HG03060 (cell line): Measurements from ENCODE around the gene TNIK.

ENCODE experiments used
- ATAC-seq: cut with Tn5 transposase; IDR thresholded peaks from one replicate; pipeline ENCODE4 v1.9.1; 2021; ENCODE audit warnings: low read depth, moderate number of reproducible peaks; ENCODE audit not compliant: unreplicated experiment

Gene TNIK

GRCh38 chr3:171459942-171460724 lies at the start of gene TNIK:
TNIK (minus strand) TSS chr3:171460405; CDS start chr3:171460063, 342 bp downstream.
- ATAC-seq = peak; percentile 36

GRCh38 chr3:171508676-171509075 lies 48.5 kb upstream of the TNIK start:
- ATAC-seq = no peak

- no peak for ATAC-seq
Observed at GRCh38 chr3:171508206-171508605, 48.0 kb upstream of the TNIK start.

- ATAC-seq = no peak
Observed at GRCh38 chr3:171506743-171507319, 46.6 kb upstream of the TNIK start.

GRCh38 chr3:171505822-171506333 lies 45.7 kb upstream of the TNIK start:
- ATAC-seq = no peak

- ATAC-seq = no peak
Observed at GRCh38 chr3:171504376-171504775, 44.2 kb upstream of the TNIK start.

GRCh38 chr3:171503817-171504216 lies 43.6 kb upstream of the TNIK start:
- ATAC-seq = no peak

- ATAC-seq = no peak
Observed at GRCh38 chr3:171498921-171499320, 38.7 kb upstream of the TNIK start.

GRCh38 chr3:171497468-171497867 lies 37.3 kb upstream of the TNIK start:
- ATAC-seq = no peak

GRCh38 chr3:171495413-171495812 lies 35.2 kb upstream of the TNIK start:
- no peak for ATAC-seq

GRCh38 chr3:171494457-171495109 lies 34.4 kb upstream of the TNIK start:
- ATAC-seq = no peak

GRCh38 chr3:171491361-171491760 lies 31.2 kb upstream of the TNIK start:
- no peak for ATAC-seq

GRCh38 chr3:171490901-171491300 lies 30.7 kb upstream of the TNIK start:
- no peak for ATAC-seq

- no peak for ATAC-seq
Observed at GRCh38 chr3:171489348-171489747, 29.1 kb upstream of the TNIK start.

GRCh38 chr3:171488479-171488878 lies 28.3 kb upstream of the TNIK start:
- no peak for ATAC-seq

GRCh38 chr3:171487382-171487781 lies 27.2 kb upstream of the TNIK start:
- no peak for ATAC-seq

- no peak for ATAC-seq
Observed at GRCh38 chr3:171485338-171485737, 25.1 kb upstream of the TNIK start.

GRCh38 chr3:171481011-171481410 lies 20.8 kb upstream of the TNIK start:
- ATAC-seq = no peak

- ATAC-seq = no peak
Observed at GRCh38 chr3:171480526-171480925, 20.3 kb upstream of the TNIK start.

GRCh38 chr3:171476532-171477102 lies 16.4 kb upstream of the TNIK start:
- ATAC-seq = no peak

- ATAC-seq = no peak
Observed at GRCh38 chr3:171472552-171472951, 12.3 kb upstream of the TNIK start.
